Activated T-helper 17 cell treated with anti-CD3 and anti-CD28 coated beads, Interleukin-2, amount 50 U/mL, for 72 hours (primary cell): Measurements from ENCODE around the gene GCK. TPM values are rescaled to one million over a fixed set of nuclear protein-coding genes. Genes with fewer than 3 reads are reported as not detected.

Experiments used
- ATAC-seq: fragments of 150-1000 bp; cut with Tn5 transposase; replicated peaks from 2 replicates; pipeline ENCODE4 v1.10.0; 2021; ENCODE audit warnings: mild to moderate bottlenecking, moderate library complexity
- H3K27ac Mint-ChIP-seq: one replicate; pipeline ENCODE4 v1.8.0; 2022; ENCODE audit warnings: mixed read lengths
- H3K27me3 Mint-ChIP-seq: one replicate; pipeline ENCODE4 v1.8.0; 2022; ENCODE audit warnings: mixed read lengths
- H3K36me3 Mint-ChIP-seq: one replicate; pipeline ENCODE4 v1.8.0; 2022; ENCODE audit warnings: low read depth, mild to moderate bottlenecking, mixed read lengths
- H3K4me1 Mint-ChIP-seq: one replicate; pipeline ENCODE4 v1.8.0; 2022; ENCODE audit warnings: mixed read lengths
- H3K4me3 Mint-ChIP-seq: one replicate; pipeline ENCODE4 v1.8.0; 2022; ENCODE audit warnings: mild to moderate bottlenecking, mixed read lengths
- H3K9me3 Mint-ChIP-seq: one replicate; pipeline ENCODE4 v1.8.0; 2022; ENCODE audit warnings: mixed read lengths
- total RNA-seq, 2 donors: library from RNA; stranded (reverse); gene quantifications; one replicate each; pipeline ENCODE4 v1.2.3, GENCODE V29; 2022

Gene GCK
- total RNA-seq, 2 donors from 2014 or later, result 0.58 to 1.2 TPM

- Mint-ChIP-seq H3K9me3 (no peaks in the 10 kb centered on the region), H3K27ac (no peak overlapping the region), H3K4me3 (no peak overlapping the region), H3K27me3 (no peaks in the 10 kb centered on the region), H3K4me1 (no peaks in the 10 kb centered on the region), H3K36me3 (no peaks in the 10 kb centered on the region)
- ATAC-seq, result no peak
These were observed 44.7 kb downstream of the GCK start for GRCh38 chr7:44144426-44144967.

GRCh38 chr7:44143646-44144250 is 45.5 kb downstream of the GCK start:
- no peak for ATAC-seq
- Mint-ChIP-seq H3K4me1 (no peaks in the 10 kb centered on the region), H3K27ac (no peak overlapping the region), H3K9me3 (no peaks in the 10 kb centered on the region), H3K4me3 (no peak overlapping the region), H3K27me3 (no peaks in the 10 kb centered on the region), H3K36me3 (no peaks in the 10 kb centered on the region)

- Mint-ChIP-seq H3K27ac (no peak overlapping the region), H3K27me3 (no peaks in the 10 kb centered on the region), H3K9me3 (no peaks in the 10 kb centered on the region), H3K36me3 (no peaks in the 10 kb centered on the region), H3K4me3 (no peak overlapping the region), H3K4me1 (no peaks in the 10 kb centered on the region)
- ATAC-seq, result no peak
These were observed 47.2 kb downstream of the GCK start for GRCh38 chr7:44142028-44142427.

- Mint-ChIP-seq H3K9me3 (no peaks in the 10 kb centered on the region), H3K4me3 (no peak within 1 kb of the TSS), H3K27me3 (no peaks in the 10 kb centered on the region), H3K36me3 (no peaks in the 10 kb centered on the region), H3K27ac (no peak within 1 kb of the TSS), H3K4me1 (no peaks in the 10 kb centered on the region)
- ATAC-seq, result no peak
These were observed 47.9 kb downstream of the GCK start, which contains the start of gene MYL7 for GRCh38 chr7:44141221-44141850. TSS of gene MYL7 (minus strand) at chr7:44141332. CDS start at chr7:44141305, 27 bp downstream.

DNA sequence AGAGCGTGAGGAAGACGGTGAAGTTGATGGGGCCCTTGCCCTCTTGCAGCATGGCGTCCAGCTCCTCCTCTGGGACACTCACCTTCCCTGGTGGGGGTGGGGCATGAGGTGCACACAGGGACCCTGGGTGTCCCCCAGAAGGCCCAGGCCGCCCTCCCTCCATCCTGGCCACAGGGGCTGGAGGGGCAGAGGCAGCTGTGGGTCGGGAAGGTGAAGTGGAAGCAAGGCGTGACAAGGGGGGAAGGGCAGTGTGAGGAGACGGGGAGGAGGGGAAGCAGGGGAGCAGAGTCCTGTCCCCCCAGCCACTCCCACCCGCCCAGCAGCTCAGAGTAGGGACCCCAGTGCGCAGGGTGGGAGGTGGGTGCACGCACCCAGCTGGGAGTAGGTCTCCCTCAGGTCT is 48.9 kb downstream of the GCK start:
- no peak for ATAC-seq
- Mint-ChIP-seq H3K27me3 (no peaks in the 10 kb centered on the region), H3K27ac (no peak overlapping the region), H3K9me3 (no peaks in the 10 kb centered on the region), H3K36me3 (no peaks in the 10 kb centered on the region), H3K4me1 (no peaks in the 10 kb centered on the region), H3K4me3 (no peak overlapping the region)

DNA sequence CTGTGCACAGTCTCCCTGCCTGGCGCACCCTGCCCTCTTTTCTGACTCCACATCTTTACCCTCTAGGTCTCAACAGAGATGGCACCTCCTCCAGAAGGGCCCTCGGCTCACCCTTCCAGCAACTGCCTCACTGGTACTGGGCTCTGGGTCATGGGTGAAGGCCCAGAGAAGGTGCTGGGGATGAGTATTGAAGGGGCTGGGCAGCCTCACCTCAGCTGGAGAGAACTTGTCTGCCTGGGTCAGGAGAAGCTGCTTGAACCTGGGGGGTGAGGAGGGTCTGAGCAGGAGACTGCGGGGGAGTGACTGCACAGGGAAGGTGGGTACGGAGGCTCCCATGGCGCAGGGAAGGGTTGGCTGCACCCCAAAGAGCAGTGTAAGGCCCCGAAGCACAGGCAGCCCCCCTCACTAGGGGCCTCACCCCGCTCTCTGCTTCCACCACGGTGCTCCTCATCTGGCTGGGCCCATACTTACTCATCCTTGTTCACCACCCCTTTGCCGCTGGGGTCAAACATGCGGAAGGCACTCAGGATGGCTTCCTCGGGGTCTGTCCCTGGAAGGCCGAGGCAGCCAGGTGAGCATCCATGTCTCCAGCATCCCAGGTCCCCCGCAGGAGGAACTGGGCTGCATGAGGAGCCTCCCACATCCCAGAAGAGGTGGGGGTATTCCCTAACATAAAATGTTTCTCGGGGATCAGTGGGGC is 49.8 kb downstream of the GCK start:
- Mint-ChIP-seq H3K4me1 (no peaks in the 10 kb centered on the region), H3K27ac (no peak overlapping the region), H3K9me3 (no peaks in the 10 kb centered on the region), H3K4me3 (no peak overlapping the region), H3K27me3 (no peaks in the 10 kb centered on the region), H3K36me3 (no peaks in the 10 kb centered on the region)
- no peak for ATAC-seq

GRCh38 chr7:44138698-44139097 is 50.5 kb downstream of the GCK start:
- Mint-ChIP-seq H3K27ac (no peak overlapping the region), H3K36me3 (no peaks in the 10 kb centered on the region), H3K4me1 (no peaks in the 10 kb centered on the region), H3K4me3 (no peak overlapping the region), H3K9me3 (no peaks in the 10 kb centered on the region), H3K27me3 (no peaks in the 10 kb centered on the region)
- no peak for ATAC-seq

DNA sequence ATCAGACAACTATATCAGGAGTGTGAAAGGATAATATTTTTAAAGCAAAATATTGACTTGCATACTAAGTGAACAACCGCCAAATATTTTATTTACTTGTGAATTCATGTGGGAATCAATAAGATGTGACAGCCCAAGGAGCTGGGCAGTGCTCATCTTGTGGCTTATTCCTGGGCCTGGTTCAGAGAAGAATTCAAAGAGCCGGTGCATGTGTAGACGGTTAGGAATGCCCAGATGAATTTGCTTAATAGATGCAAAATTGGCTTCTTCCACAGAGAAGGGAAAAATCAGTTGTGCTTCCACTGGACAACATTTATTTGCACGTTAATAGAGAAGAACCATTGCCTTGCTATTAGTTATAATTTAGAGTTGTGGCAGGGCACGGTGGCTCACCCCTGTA is 52.5 kb downstream of the GCK start:
- no peaks in the 10 kb centered on the region for H3K9me3 Mint-ChIP-seq
- no peaks in the 10 kb centered on the region for H3K27me3 Mint-ChIP-seq
- no peak for ATAC-seq
- no peak overlapping the region for H3K27ac Mint-ChIP-seq
- no peaks in the 10 kb centered on the region for H3K36me3 Mint-ChIP-seq
- no peaks in the 10 kb centered on the region for H3K4me1 Mint-ChIP-seq
- no peak overlapping the region for H3K4me3 Mint-ChIP-seq

DNA sequence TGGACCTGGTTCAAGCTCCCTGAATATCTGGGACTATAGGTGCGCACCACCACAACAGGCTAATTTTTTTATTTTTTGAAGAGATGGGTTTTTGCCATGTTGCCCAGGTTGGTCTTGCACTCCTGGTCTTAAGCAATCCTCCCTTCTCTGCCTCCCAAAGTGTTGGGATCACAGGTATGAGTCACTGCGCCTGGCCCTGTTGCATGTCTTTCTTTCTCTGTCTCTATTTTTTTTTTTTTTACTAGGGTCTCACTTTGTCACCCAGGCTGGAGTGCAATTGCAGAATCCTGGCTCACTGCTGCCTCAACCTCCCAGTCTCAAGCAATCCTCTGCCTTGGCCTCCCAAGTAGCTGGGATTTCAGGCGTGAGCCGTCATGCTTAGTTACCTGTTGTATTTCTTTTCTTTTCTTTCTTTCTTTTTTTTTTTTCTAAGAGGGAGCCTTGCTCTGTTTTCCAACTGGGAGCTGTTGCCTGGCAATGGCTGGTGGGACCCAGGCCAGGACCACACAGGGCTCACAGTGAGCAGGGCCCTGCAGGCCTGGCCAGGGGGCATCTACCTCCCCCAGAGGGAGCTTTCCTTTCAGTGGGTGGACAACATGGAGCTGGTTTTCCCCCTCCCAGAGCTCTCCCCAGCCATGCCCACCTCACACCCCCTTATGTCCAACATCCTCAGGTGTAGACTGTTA is 54.2 kb downstream of the GCK start:
- no peak overlapping the region for H3K27ac Mint-ChIP-seq
- H3K36me3 Mint-ChIP-seq, result no peaks in the 10 kb centered on the region
- no peak overlapping the region for H3K4me3 Mint-ChIP-seq
- H3K9me3 Mint-ChIP-seq, result no peaks in the 10 kb centered on the region
- no peak for ATAC-seq
- no peaks in the 10 kb centered on the region for H3K27me3 Mint-ChIP-seq
- H3K4me1 Mint-ChIP-seq, result no peaks in the 10 kb centered on the region

DNA sequence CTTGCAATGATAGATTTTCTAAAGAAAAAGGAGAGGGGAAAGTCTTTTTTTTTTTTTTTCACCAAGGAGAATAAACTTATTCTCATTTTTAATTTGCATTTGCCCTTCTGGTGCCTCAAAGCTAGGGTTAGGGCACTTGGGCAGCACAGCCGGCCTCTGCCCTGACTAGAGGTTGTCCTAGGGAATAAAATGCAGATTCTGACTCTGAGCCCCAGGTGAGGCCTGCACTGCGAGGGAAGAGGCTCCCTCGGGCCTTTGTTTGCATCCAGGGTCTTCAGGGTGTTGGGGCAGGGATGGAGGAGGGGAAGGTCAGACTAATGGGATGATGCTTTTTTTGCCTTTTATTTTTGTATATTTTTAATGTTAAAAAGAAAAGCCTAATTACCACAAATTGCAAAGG is 55.9 kb downstream of the GCK start:
- Mint-ChIP-seq H3K27ac (no peak overlapping the region), H3K36me3 (no peaks in the 10 kb centered on the region), H3K9me3 (no peaks in the 10 kb centered on the region), H3K4me3 (no peak overlapping the region), H3K27me3 (no peaks in the 10 kb centered on the region), H3K4me1 (no peaks in the 10 kb centered on the region)
- no peak for ATAC-seq

- Mint-ChIP-seq H3K4me1 (no peaks in the 10 kb centered on the region), H3K27me3 (no peaks in the 10 kb centered on the region), H3K9me3 (no peaks in the 10 kb centered on the region), H3K27ac (peak overlapping the region; percentile 75), H3K4me3 (no peak overlapping the region), H3K36me3 (no peaks in the 10 kb centered on the region)
- ATAC-seq, result no peak
These were observed 57.2 kb downstream of the GCK start for GRCh38 chr7:44132039-44132438.

DNA sequence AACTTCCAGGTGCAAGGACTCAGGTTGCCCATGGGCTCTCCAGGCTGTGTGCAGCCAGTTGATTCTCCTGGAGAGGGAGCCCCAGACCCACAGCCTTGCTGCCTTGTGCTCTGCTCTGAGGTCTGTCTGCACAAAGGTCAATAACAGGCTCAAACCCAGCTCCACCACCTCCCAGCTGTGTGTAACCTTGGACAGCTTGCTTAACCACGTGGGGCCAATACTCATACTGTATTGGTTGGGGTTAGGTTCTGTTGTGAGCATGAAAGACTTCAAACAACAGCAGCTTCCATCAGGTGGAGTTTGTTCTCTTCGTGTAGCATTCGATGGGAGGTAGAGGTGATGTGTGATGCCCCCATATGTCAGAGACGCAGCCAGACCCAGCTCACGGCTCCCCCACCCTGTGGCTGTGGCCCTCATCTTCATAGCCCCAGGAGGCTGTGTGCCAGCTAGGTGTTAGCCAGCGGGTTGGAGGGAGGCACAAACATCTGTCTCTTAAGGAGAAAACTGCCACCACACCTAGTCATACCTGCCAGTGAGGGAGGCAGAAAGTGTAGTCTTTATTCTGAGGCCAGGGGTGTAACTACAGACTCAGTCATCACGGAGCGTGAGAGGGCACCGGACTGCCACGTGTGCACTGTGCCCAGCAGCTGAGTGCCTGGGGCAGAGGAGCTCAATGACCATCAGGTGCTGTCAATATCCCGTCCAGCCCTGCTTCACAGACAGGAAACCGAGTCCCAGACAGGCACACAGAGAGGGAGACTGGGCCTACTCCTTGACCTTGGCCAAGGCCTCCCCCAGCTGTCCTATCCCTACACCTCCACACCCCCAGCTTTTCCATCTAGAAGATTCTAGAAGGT is 57.8 kb downstream of the GCK start:
- H3K9me3 Mint-ChIP-seq, result no peaks in the 10 kb centered on the region
- no peaks in the 10 kb centered on the region for H3K36me3 Mint-ChIP-seq
- peak overlapping the region; percentile 75 for H3K27ac Mint-ChIP-seq
- no peaks in the 10 kb centered on the region for H3K27me3 Mint-ChIP-seq
- no peaks in the 10 kb centered on the region for H3K4me1 Mint-ChIP-seq
- ATAC-seq, result peak; percentile 19
- H3K4me3 Mint-ChIP-seq, result no peak overlapping the region

DNA sequence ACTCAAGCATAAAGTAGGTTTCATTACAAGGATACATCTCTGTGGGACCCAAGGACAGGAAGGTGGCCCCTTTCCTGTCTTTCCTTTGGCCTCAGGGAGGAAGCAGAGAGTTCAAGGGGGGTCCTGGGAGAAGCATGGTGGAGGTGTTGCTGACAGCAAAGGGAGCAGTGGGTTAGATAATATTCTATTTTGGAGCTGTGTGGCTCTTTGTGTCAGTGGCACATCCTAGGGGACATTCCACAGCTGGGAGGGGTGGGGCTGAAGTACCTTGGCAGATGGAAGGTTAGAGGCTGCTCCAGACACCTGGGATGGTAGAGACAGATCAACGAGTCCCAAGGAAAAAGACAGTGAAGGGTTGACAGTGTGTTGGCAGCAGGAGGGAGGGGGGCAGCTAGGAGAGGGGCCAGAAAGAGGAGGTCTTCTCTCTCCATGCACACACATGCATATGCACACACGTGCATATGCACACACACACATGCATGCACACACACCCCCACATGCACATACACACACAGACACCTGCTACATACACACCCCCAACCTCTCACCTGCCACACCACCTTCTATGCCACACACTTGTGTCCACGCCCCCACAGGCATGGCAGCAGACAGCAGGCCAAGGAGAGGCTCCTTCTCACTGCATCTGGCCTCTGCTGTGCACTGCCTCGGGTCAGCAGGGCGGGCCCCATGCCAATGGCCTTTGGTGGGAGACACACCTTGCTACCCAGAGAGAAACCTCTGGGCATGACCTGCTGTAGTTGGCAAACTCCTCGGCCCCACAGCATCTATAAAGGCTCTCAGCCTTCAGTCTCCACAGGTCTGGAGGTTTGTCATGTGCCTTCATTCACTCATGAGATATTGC is 60.3 kb downstream of the GCK start:
- no peaks in the 10 kb centered on the region for H3K27me3 Mint-ChIP-seq
- peak overlapping the region; percentile 54 for H3K27ac Mint-ChIP-seq
- H3K4me1 Mint-ChIP-seq, result peaks cover 3% of the 10 kb centered on the region
- H3K9me3 Mint-ChIP-seq, result no peaks in the 10 kb centered on the region
- no peaks in the 10 kb centered on the region for H3K36me3 Mint-ChIP-seq
- no peak for ATAC-seq
- H3K4me3 Mint-ChIP-seq, result no peak overlapping the region
